ENCODE measurements around the gene NFATC2IP.

- TF ChIP-seq, protein P1, sequence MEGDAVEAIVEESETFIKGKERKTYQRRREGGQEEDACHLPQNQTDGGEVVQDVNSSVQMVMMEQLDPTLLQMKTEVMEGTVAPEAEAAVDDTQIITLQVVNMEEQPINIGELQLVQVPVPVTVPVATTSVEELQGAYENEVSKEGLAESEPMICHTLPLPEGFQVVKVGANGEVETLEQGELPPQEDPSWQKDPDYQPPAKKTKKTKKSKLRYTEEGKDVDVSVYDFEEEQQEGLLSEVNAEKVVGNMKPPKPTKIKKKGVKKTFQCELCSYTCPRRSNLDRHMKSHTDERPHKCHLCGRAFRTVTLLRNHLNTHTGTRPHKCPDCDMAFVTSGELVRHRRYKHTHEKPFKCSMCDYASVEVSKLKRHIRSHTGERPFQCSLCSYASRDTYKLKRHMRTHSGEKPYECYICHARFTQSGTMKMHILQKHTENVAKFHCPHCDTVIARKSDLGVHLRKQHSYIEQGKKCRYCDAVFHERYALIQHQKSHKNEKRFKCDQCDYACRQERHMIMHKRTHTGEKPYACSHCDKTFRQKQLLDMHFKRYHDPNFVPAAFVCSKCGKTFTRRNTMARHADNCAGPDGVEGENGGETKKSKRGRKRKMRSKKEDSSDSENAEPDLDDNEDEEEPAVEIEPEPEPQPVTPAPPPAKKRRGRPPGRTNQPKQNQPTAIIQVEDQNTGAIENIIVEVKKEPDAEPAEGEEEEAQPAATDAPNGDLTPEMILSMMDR (IDR thresholded peaks at IDR 0.05) = no peak
- no peak for TF ChIP-seq POLR2A (IDR thresholded peaks at IDR 0.05)
These were observed 26.9 kb upstream of the NFATC2IP start for GRCh38 chr16:28923652-28924398.

Measured in esophagus squamous epithelium (tissue), 4 donors.